OCI-M2 (cell line): Measurements from ENCODE around the gene IL1RAPL2.
"Not testable (repeated sequence)": the region's sequence is repeated elsewhere in the genome, so short reads cannot be mapped to it uniquely, and the experiment has no call there.

Source experiments
- DNase-seq: peaks from one replicate; lab custom pipeline; 2025; ENCODE audit not compliant: unreplicated experiment; lab: John Stamatoyannopoulos, UW

IL1RAPL2 gene

DNA sequence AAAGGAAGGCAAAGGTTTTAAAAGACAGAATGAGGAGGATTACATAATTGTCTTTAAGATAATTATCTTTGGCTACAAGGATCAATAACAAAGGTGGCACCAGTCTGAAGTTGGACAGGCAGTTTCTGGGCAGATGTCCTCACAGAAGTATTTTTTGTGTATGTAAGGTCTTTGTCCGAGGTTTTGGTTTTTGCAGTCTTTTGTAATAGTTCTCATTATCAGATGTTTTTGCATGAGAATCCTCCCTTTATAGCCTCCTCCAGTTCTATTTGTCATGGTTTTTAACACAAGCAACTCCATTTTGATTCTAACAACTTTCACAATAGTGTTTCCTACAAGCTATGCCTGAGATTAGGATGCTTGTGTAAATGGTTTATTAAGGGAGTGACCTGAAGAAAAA is 286.2 kb downstream of the IL1RAPL2 start:
- no peak for DNase-seq

DNA sequence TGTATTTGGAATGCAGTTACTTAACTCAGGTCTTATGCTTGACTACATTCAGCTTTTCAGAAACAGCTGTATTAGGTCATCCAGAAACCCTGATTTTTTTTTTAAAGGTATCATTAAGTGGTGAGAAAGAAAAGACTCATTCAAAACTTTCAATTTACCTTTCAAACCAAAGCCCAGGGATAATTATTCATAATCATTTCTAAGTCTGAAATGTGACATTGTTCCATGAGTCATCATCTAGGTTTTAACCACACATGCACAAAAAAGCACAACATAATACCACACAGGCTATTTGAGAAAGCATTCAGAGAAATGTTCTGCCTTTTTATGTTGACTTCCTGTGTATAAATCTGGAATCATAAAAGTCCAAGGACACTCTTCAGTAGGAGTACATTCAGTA is 288.2 kb downstream of the IL1RAPL2 start:
- no peak for DNase-seq

DNA sequence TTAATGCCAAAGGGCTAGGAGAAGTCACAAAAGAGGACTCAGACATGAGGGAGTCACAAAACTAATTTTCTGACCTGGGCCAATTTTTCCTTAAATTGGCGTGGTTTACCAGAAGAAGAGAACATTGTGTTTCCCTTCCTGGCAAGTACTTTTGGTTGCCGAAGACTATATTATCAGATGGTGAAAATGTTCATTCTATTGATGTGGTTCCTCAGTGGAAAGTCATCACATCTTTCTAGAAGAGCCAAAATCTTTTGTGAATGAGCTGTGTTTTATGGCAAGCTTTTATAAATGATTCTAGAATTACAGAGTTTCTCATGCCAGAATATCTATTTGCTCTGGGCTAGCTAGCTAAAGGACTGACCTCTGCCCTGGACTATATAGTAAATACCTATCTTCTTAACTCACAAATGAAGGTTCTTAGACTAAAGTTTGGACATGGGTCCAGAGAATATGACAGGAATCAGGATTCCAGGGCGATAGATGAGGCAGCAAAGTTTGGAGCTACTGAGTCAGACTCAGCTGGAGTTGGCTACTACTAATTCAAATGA is 288.9 kb downstream of the IL1RAPL2 start:
- DNase-seq = no peak

DNA sequence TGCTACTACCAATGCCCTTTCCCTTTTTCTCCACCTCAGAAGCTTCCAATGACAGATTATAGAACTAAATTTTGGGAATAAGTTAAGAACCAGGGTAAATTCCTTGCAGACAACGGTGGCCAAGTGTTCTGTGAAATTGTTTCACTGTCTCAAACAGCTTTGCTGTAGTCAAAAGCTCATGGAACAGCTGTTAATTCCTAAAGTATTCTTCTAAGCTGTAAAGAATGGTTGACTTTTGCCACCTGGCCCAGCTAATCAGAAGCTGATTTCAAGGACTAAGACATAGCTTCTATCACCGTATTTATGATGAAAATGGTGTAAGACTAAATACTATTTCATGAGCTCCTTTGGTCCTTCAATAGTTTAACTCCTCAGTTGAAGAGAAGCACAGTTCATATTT is 297.5 kb downstream of the IL1RAPL2 start:
- DNase-seq = no peak

DNA sequence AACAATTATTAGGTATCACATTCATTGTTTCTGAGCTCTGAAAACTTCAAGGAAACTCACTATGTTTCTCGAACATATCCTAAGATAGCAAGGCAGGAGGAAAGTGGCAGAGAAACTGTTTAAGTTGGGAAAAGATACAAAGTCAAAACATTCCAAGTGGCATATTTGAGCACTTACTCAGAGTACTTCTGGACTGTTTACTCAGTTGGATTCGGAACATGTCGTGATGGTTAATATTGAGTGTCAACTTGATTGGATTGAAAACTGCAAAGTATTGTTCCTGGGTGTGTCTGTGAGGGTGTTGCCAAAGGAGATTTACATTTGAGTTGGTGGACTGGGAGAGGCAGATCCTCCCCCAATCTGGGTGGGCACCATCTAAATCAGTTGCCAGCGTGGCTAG is 298.3 kb downstream of the IL1RAPL2 start:
- no peak for DNase-seq

DNA sequence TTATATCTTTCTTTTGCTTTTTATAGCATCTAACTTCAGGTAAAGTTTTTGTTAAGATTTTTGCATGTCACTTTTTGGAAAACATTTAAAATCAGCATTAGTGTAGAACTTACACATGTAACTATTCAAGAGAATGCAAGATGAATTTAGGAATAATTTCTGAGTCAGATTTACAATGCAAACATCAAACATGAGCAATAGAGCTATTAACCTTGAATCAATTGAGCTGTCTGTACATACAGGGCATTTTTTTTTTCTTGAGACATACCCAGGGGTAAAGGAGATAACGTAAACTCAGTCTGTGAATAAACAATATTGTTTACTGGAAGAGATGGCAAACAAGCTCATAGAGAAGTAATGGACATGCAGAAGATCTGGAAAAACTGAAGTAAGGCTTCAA is 311.5 kb downstream of the IL1RAPL2 start:
- no peak for DNase-seq

DNA sequence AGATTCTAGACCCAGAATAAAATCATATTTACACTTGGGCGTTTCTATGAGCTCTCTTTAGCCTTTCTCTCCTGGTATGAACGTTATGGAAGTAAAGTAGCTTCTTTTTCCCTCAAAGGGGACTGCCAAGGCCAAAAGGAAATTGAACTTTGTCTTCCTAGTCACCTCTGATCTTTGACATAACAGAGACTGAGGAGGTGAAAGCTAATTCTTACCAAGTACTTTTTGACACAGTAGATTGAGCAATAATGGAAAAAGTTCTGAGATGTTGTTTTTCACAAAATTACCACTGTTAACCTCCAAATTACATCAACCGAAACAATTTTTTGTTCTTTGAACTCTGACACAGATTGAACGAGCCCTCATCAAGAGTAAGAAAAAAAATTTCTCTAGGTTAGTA is 336.1 kb downstream of the IL1RAPL2 start:
- no peak for DNase-seq

DNA sequence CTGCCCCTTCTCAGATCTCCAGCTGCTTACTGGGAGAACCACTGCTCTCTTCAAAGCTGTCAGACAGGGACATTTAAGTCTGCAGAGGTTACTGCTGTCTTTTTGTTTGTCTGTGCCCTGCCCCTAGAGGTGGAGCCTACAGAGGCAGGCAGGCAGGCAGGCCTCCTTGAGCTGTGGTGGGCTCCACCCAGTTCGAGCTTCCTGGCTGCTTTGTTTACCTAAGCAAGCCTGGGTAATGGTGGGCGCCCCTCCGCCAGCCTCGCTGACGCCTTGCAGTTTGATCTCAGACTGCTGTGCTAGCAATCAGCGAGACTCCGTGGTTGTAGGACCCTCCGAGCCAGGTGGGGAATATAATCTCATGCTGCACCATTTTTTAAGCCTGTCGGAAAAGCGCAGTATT is 343.7 kb downstream of the IL1RAPL2 start:
- DNase-seq = not testable (repeated sequence)

DNA sequence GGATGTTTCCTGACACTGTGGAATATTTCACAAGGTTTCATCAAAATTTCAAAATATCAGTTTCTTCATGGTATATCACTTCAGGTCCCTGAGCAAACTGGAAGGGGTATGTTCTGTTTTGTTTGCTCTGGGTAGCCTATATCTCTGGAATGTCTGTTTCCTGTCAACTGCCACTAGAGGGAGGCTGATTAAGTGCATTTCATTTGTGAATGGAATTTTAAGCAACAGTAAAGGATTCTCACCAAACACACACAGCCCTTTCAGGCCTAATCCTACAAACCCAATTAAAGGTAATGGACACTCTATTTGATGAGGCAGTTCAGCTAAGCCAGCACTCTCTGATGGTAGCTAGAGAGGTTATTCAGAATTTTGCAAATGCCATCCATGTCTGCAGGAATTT is 347.3 kb downstream of the IL1RAPL2 start:
- DNase-seq = no peak

DNA sequence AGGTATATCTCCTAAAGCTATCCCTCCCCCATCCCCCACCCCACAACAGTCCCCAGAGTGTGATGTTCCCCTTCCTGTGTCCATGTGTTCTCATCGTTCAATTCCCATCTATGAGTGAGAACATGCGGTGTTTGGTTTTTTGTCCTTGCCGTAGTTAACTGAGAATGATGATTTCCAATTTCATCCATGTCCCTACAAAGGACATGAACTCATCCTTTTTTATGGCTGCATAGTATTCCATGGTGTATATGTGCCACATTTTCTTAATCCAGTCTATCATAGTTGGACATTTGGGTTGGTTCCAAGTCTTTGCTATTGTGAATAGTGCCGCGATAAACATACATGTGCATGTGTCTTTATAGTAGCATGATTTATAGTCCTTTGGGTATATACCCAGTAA is 348.7 kb downstream of the IL1RAPL2 start:
- not testable (repeated sequence) for DNase-seq

DNA sequence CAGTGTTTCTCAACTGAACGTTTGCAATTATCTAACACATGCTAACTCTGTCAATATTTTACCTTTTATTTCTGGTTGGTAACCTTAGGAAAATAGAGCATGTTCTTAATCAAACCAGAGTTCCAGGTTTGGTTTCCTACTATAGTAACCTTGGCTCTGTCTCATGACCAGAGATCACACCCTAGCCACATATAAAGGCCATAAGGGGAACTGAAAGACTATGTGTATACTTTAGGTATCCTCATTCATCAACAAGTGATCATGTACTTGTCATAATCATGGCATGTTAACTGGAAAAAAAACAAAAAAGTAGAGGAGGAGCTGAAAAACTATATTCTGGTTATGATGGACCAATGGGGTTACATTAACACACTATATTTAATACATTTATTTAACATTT is 352.1 kb downstream of the IL1RAPL2 start:
- no peak for DNase-seq

DNA sequence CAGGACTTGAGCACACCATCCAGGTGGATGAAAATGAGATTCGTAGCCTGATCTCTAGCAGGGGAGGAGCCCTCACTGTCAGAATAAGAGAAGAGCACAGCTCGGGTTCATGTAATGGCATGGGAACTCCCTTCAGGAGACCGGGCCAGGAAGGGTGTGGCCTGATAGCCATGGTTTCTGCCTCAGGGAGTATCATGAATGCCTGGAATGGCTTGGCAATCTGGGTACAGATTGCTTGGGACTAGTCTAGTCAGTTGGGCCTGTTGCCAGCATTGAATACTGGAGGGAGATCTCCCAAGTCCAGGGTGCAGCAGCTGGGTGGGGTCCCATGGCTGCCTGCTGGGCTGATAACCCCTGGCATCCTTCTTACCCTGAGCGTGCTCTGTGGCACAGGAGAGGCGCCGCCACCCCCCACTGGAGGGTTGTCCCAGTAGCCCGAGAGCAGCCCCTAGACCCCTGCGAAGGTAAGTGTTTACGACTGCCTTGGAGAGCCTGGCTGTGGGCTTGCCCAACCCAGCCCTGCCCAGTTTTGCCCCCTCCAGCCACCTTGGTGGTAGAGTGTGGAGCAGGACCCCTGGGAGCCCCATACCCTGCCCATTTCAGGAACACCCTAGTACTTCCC is 355.7 kb downstream of the IL1RAPL2 start:
- DNase-seq = no peak

DNA sequence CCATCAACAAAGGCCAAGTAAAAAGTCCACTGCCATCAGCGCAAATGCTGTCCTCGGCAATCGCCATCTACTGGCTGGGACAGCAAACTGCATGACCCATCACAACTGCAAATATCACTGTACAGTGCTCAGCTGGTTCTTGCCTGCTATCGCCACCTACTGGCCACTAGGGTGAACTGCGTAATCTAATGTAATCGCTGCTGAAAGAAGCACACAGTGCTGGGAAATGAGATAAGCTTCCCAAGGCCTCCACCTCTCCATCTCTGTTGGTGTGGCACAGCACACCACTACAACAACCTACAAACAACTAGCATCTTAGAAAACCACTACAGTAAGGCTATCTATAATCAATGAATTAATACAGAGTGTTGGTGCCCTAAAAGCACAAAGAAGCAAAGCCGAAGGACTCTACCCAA is 356.2 kb downstream of the IL1RAPL2 start:
- no peak for DNase-seq

DNA sequence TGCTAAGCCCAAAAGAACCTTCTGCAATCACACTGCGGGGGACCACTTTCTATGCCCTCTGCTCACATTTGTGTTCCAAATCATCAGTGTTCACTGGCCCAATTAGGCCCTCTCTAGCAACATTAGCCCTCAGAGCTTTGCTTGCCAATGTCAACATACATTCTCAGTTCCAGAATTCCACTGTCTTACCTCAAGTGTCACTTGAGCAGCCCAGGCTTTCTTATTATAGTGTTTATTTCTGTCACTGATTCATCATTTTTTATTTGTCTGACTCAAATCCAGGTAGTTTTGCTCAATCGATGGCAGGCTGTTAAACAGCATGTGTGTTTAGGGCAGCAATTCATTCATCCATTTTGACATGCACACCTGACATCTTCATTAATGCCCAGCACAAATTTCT is 363.3 kb downstream of the IL1RAPL2 start:
- DNase-seq = no peak

DNA sequence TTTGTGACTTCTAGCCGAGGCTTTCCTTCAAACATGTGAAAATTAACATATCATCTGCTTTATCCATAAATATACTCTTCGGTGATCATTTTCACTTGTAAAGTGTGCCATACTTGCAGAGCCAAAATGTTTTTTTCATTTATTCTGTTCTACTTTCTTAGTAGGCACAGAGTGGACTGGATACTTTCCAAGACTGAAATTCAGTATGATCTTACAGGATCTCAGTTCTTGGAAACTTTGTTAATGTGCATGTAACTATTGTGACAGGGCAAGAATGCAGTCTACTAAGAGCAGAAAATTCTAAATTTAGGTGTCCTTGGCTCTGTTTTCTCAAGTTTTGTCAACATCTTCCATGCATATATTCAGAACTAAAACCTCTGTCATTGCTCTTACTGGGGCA is 369.6 kb downstream of the IL1RAPL2 start:
- no peak for DNase-seq

DNA sequence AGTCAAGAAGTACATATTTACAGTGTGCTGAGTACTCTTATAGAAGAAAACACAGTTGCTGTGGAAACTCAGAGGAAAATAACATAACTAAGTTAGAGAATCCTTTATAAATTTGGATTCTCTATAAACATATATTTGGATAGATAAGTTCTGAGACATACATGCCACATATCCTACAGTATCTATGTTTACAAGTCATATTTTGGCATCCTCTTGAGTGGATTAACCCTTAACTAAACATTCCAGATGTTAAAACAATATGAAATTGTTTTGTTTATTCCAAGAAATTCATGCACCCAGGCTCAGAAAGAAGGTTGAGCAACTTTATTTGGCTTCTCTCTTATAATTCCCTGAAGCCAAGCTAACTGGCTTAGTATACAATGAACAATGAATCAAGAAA is 387.3 kb downstream of the IL1RAPL2 start:
- no peak for DNase-seq

DNA sequence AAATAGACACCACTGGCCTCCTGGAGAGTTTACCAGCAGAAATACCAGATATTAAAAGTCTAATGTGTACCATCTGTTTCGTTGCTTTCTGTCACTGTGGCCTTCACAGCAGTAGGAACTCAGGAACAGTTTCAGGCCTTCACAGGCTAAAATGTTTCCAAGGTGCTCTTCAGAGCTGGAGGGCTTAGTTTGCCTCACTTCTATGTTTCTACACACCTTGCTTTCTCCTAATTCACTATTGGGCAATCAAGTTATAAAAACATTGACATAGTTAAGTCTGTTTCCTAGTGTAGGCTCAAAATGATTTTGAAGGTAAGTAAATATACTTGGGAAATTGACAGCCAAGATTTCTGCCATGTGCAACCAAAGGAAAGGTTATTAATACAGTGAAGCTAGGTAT is 395.9 kb downstream of the IL1RAPL2 start:
- no peak for DNase-seq

DNA sequence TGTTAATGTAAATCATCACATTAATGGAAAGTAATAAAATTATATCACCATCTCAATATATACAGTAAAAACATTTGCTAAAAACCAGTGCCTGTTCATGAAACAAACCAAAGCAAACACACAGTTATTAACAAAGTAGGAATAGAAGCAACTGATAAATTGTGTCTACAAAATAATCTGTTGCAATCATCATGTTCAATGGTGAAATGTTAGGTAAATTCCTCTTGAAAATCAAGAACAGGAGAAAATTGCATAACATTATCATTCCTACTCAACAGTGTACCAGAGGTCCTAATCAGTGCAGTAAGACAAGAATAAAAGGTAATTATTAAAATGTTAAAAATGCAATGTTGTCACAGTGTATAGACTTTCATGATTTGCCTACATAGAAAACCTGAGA is 402.2 kb downstream of the IL1RAPL2 start:
- no peak for DNase-seq

DNA sequence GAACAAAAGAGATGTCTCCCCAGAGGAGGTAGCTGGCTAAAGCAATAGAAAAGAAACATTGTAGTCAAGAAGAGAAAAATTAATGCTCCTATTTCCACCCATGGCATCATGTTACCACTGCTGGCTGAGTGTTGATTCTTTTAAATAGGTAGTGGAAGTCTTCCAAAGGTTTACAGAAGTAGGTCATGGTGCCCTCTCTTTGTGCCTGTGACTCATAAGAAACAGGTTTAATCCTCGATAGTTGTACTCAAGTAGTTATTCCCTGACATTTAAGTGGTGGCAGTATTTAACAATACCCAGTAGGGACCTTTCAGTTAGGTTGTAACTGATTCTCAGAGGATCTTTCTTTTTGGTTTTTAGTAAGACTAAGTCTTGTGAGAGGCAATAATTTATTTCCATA is 406.7 kb downstream of the IL1RAPL2 start:
- no peak for DNase-seq

DNA sequence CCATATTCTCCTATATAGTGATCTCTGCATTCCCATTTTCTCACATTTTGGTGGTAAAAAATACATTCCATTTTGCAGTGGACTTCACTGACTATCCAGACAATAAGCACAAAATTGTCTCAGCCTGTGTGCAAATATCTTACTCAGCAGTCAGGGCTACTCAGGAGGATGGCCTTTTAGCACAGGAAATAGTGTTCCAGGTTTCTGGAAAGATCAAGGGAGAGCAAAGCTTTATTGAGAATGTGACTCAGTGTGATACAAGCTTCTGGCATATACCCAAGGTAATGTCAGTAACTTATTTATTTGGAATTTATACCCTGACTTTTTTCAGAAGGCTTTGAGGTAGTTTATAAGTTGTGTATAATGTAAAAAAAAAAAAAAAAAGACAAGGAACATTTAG is 421.1 kb downstream of the IL1RAPL2 start:
- no peak for DNase-seq

DNA sequence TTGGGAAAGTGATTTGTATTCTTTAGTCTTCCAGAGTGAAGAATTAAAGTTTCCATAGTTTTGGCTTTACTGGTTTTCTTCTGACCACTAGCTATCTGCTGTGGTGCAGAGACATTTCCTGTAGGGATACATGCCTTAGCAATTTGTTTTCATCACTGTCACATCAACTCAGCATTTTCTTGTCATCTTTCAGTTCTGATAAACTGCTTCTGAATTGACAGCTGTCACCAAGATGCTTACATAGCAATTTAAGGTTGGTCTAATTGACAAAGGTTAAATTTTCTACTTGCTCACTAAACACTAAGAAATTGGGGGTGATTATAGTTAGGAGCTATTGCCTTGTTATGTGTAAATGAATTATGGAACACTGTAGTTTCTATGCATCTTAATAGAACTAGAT is 422.0 kb downstream of the IL1RAPL2 start:
- DNase-seq = no peak

DNA sequence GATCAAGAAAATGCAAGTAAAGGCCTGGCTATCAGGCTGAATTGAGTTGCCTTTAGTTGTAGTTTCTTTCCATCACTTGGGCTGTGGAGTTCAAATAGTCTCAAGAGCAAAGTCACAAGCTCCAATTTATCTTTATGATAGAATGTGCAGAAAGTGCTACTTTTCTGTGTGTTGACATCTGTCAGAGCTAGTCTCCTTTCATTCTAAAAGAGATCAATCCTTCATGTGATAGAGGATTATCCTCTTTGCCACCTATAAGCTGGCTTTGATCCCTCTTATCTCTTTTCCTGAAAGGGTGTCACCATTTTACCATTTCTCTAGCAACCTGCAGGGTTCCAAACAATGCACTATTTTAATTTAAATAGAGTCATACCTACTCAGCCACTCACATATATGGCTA is 429.5 kb downstream of the IL1RAPL2 start:
- no peak for DNase-seq

DNA sequence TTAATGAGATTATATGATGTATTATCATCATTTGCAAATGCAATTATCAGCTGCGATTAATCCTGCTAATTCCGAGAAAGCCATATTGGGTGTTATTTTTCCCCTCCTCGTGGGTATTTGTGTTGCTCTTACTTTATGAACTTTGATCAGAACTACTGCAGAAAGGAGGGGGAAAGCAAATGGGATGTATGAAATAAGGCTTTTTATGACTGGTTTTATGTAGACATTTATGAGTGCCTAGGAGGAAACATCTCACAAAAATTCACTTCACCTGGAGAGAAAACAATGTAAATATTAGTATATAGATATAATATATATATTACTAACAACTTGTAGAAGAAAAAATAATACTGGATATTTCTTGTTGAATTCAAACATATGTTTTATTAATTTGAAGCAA is 440.1 kb downstream of the IL1RAPL2 start:
- no peak for DNase-seq
